Coronary artery (tissue), 2 donors: ENCODE data around the gene SPNS2.

ENCODE experiments used
- DNase-seq: peaks from one replicate; pipeline ENCODE4 v3.0.0-alpha.2; 2017; ENCODE audit warnings: low spot score
- H3K27ac ChIP-seq, 2 donors: fragments of 200-600 bp; sonication (generic); one replicate each; pipeline ENCODE4 v1.5.1; 2016 to 2019
- H3K4me3 ChIP-seq: fragments of 200-600 bp; sonication (generic); 2 replicates; pipeline ENCODE4 v1.5.1; 2016; ENCODE audit warnings: mild to moderate bottlenecking, moderate library complexity
- TF ChIP-seq, protein P1 (sequence below): fragments of 200-600 bp; sonication (generic); IDR thresholded peaks from one replicate; pipeline ENCODE4 v1.5.1; 2019; ENCODE audit warnings: antibody characterized with exemption

Gene SPNS2

DNA sequence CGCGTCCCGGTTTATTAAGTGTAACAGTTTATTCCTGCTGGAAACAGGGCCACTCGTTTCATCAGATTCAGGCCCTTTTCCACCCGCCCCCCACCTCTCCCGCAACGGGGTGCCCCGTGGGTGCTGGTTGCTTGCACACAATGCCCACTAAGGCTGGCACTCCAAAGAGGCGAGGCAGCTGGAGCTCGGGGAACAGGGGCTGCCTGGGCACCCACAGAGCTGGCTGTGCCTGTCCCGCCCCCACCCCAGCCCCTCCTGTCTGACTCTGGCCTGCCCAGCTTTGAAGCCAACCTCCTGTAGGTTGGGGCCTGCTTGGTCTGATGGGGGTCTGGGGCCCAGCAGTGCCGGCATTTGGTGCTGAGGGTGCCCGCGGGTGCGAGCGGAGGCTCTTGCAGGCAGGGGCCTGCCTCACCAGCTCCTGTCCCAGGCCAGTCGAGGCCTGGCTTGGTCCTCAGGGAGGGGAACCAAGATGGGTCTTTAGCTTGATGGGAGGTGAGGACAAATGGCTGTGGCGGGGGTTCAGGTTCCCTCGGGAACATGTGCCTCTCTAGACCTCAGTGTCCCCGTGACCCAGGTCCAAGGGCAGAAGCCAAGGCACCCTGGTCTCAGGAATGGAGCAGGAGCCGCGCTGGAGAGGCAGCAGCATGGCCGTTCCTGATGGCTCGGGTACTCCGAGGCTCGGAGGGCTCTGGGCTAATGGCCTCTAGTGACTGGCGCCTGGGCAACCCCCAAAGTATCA lies 36.4 kb downstream of the SPNS2 start:
- H3K27ac ChIP-seq: peak overlapping the region in 1 of 2 donors; percentile 76
- TF ChIP-seq, protein P1, sequence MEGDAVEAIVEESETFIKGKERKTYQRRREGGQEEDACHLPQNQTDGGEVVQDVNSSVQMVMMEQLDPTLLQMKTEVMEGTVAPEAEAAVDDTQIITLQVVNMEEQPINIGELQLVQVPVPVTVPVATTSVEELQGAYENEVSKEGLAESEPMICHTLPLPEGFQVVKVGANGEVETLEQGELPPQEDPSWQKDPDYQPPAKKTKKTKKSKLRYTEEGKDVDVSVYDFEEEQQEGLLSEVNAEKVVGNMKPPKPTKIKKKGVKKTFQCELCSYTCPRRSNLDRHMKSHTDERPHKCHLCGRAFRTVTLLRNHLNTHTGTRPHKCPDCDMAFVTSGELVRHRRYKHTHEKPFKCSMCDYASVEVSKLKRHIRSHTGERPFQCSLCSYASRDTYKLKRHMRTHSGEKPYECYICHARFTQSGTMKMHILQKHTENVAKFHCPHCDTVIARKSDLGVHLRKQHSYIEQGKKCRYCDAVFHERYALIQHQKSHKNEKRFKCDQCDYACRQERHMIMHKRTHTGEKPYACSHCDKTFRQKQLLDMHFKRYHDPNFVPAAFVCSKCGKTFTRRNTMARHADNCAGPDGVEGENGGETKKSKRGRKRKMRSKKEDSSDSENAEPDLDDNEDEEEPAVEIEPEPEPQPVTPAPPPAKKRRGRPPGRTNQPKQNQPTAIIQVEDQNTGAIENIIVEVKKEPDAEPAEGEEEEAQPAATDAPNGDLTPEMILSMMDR: no peak
- no peak overlapping the region for H3K4me3 ChIP-seq
- DNase-seq: no peak

DNA sequence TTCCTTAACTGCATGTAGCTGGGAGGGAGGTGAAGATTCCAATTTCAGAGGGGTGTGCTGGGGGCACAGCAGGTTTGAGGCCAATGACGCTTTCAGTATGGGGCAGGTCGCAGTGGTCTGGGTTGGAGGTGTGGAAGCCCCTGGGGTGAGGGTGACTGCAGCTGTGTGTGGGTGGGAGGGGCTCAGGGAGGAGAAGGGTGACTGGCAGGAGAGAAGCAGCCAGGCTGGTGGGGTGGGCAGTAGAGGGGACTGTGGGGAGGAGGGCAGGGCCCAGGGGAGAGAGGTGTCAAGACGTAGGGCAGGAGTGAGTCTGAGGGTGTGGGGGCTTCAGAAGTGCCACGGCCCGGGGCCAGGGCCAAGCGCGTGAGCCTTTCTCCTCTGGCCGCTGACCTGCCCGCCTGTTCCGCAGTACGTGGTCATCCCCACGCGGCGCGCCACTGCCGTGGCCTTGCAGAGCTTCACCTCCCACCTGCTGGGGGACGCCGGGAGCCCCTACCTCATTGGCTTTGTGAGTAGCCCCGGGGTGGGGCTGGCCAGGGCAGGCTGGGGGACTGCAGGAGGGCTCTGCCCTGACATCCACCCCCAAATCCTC lies 37.1 kb downstream of the SPNS2 start:
- peak overlapping the region in 1 of 2 donors; percentile 73 for H3K27ac ChIP-seq
- no peak for DNase-seq
- TF ChIP-seq, protein P1: no peak
- H3K4me3 ChIP-seq: peak overlapping the region; percentile 55

DNA sequence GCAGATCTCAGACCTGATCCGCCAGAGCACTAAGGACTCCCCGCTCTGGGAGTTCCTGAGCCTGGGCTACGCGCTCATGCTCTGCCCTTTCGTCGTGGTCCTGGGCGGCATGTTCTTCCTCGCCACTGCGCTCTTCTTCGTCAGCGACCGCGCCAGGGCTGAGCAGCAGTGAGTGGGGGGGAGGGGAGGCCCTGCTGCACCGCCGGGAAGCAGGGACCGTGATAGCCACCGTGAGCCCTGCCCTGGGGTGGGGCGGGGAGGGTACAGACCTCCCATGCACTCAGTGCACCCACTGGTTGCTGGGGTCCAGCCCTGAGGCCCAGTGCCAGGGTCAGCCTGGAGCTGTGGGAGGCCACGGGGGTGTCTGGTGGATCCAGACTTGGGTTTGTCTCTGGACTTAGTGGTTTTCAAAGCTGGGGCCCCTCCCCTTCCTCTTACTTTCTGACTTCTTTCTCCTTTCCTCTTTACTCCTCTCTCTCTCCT lies 37.6 kb downstream of the SPNS2 start:
- TF ChIP-seq, protein P1: no peak
- H3K4me3 ChIP-seq: peak overlapping the region; percentile 55
- DNase-seq: no peak
- peak overlapping the region; percentile 35 to 73 for H3K27ac ChIP-seq

DNA sequence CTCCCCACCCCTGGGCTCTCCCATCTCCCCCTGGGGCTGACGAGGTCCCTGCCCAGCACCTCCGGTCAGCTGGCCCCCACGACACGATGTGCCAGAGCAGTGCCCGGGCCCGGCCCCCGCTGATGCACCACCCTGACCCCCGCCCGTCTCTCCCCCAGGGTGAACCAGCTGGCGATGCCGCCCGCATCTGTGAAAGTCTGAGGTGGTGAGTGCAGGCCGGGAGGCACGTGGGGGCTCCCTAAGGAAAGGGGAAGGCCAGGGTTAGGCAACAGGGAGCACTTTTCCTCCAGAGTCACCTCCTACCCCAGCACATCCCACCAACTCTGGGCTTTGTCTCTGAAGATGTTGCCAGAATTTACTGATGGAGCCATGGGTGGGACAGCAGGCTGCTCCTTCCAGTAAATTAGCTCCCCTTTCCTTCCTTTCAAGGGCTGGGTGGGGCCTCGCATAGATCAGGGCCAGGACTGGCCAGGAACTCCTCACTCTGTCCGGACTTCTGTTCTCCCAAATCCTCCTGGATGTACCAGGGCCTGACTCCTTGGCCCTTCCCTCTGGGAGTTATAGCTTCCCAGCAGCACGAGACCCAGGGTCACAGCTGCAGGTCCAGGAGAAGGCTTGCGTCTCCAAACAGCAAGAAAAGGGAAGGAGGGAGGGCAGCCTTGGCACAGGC lies 38.2 kb downstream of the SPNS2 start:
- Histone ChIP-seq H3K27ac (peak overlapping the region; percentile 35 to 73), H3K4me3 (peak overlapping the region; percentile 55)
- TF ChIP-seq, protein P1: no peak
- no peak for DNase-seq

DNA sequence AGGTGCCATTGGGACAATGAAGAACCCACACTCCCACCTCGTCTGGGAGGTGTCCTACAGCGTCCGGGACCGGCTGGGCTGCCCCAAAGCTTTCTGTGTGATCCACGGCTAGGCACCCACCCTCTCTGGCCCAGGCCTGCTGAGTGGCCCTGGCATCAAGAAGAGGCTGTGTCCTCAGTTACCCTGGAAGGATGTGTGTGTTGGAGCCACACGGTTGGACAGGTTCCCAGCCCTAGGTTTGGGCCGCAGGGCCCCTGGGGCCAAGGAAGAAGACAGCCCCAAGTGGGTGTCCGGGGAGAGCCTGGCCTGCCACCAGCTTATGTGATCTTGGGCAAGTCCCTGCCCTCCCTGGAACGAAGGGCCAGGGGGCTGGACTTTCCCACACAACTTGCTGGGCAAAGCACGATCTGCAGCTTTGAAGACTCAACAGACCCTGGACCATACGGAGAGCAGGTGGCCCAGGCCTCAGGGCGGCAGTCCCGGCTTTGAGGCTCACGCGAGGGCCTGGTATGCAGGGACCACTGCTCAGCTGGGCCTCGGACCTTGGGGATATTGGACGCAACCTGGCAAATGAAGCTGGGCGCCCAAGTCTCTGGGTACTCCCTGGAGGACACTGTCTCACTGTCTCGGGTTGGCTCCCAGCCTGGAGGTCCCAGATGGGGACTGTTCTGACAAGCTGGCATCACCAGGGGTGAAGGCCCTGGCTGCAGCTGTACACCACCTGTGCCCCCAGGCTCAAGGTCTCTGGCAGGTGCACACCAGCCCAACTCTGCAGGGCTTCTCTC lies 39.0 kb downstream of the SPNS2 start:
- Histone ChIP-seq H3K4me3 (no peak overlapping the region), H3K27ac (peak overlapping the region; percentile 35 to 73)
- TF ChIP-seq, protein P1: no peak
- DNase-seq: no peak

DNA sequence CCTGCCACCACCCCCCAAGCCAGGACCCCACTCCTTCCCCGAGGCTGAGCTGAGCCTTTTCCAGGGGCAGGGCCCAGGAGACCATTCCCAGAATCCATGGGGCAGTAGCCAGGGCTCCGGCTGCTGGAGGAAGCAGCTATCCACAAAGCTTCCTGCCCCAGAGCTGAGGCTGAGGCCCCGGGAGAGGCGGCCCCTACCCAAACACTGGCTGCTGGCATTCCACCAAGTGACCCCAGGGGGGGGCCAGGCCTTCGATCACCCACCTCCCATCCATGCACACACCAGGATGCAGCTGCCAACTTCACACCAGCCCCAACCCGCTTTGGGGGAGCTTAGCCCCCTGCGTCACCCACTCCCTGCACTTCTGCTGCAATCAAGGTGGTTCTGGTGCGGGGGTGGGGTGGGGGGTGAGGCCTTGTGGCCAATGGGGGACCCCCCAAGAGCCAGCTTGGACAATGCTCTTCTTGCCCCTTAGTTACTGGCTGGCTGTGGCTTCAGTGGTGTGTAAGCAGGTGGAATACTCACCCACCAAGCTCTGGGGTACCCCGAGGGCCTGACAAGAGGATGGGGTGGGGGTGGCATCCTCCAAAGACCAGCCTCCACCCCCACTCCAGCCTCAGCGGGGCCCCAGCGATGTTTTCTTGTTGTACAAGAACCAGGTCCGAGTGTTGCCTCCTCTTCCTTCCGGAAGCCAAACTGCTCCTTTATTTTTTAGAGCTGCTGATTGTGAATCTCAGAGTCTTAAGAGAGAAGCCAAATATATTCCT lies 39.7 kb downstream of the SPNS2 start:
- no peak overlapping the region for H3K4me3 ChIP-seq
- H3K27ac ChIP-seq: peak overlapping the region in 1 of 2 donors; percentile 73
- no peak for DNase-seq
- TF ChIP-seq, protein P1: no peak
